Calu3 (cell line): ENCODE results near the gene TRPM1. TPM values are rescaled to one million over a fixed set of nuclear protein-coding genes. Genes with fewer than 3 reads are reported as not detected.

Experiments used
- BruUV-seq: library from RNA; stranded (reverse); fragments of 400-500 nt; replicated peaks from 2 replicates; lab custom pipeline; 2021; lab: Mats Ljungman, UMichigan
- CTCF ChIA-PET: fragments of 300-600 bp; sonication (Branson Sonifier 250); formaldehyde crosslinking; loops from one replicate; lab custom pipeline; 2022; ENCODE audit warnings: antibody characterized with exemption; lab: Charles Lee
- DNase-seq: peaks from one replicate; pipeline ENCODE4 v3.0.0; 2022
- H3K27ac Mint-ChIP-seq: one replicate; pipeline ENCODE4 v1.8.0; 2022; ENCODE audit warnings: mixed read lengths; ENCODE audit not compliant: unreplicated experiment
- H3K27me3 Mint-ChIP-seq: one replicate; pipeline ENCODE4 v1.8.0; 2022; ENCODE audit warnings: mixed read lengths; ENCODE audit not compliant: unreplicated experiment
- H3K36me3 Mint-ChIP-seq: one replicate; pipeline ENCODE4 v1.8.0; 2022; ENCODE audit warnings: mild to moderate bottlenecking, moderate library complexity, mixed read lengths; ENCODE audit not compliant: insufficient read depth, unreplicated experiment
- H3K4me1 Mint-ChIP-seq: one replicate; pipeline ENCODE4 v1.8.0; 2022; ENCODE audit warnings: mild to moderate bottlenecking, low read depth, mixed read lengths; ENCODE audit not compliant: unreplicated experiment
- H3K4me3 Mint-ChIP-seq: one replicate; pipeline ENCODE4 v1.8.0; 2022; ENCODE audit warnings: mild to moderate bottlenecking, low read depth, moderate library complexity, mixed read lengths; ENCODE audit not compliant: unreplicated experiment
- H3K9me3 Mint-ChIP-seq: one replicate; pipeline ENCODE4 v1.8.0; 2022; ENCODE audit warnings: low read depth, mixed read lengths; ENCODE audit not compliant: unreplicated experiment
- CTCF ChIP-seq: fragments of 200-600 bp; IDR thresholded peaks from one replicate; pipeline ENCODE4 v1.8.0; 2022; ENCODE audit warnings: antibody characterized with exemption; ENCODE audit not compliant: unreplicated experiment
- intact Hi-C: fragments of 100-400 bp; cut with micrococcal nuclease; formaldehyde crosslinking; loops from one replicate; pipeline ENCODE4 v1.10.0; 2022; ENCODE audit not compliant: unreplicated experiment
- total RNA-seq: library from RNA; stranded (reverse); gene quantifications from 2 replicates; pipeline ENCODE4 v1.2.3, GENCODE V29; 2022

TRPM1 gene
- total RNA-seq, 1 experiment from 2014 or later, result not detected

- TF ChIP-seq CTCF, result no peak
- BruUV-seq, result no TSS peak
- H3K36me3 Mint-ChIP-seq, result no peaks in the 10 kb centered on the region
- no peaks in the 10 kb centered on the region for H3K9me3 Mint-ChIP-seq
- intact Hi-C loops, result no loop called here
- CTCF ChIA-PET, result no interaction called here
- DNase-seq, result no peak
- no peaks in the 10 kb centered on the region for H3K27me3 Mint-ChIP-seq
- H3K4me1 Mint-ChIP-seq, result no peaks in the 10 kb centered on the region
- no peak overlapping the region for H3K4me3 Mint-ChIP-seq
- no peak overlapping the region for H3K27ac Mint-ChIP-seq
These were observed 32.4 kb upstream of the TRPM1 start for GRCh38 chr15:31133890-31134289.

GRCh38 chr15:31131853-31132375 lies 30.4 kb upstream of the TRPM1 start:
- no TSS peak for BruUV-seq
- Mint-ChIP-seq H3K4me1 (no peaks in the 10 kb centered on the region), H3K27me3 (no peaks in the 10 kb centered on the region), H3K9me3 (no peaks in the 10 kb centered on the region), H3K27ac (no peak overlapping the region), H3K36me3 (no peaks in the 10 kb centered on the region), H3K4me3 (no peak overlapping the region)
- DNase-seq, result no peak
- intact Hi-C loops, result no loop called here
- CTCF ChIA-PET, result no interaction called here
- no peak for TF ChIP-seq CTCF

GRCh38 chr15:31130576-31131237 lies 29.2 kb upstream of the TRPM1 start:
- no peaks in the 10 kb centered on the region for H3K36me3 Mint-ChIP-seq
- intact Hi-C loops, result no loop called here
- no TSS peak for BruUV-seq
- H3K4me3 Mint-ChIP-seq, result no peak overlapping the region
- H3K4me1 Mint-ChIP-seq, result no peaks in the 10 kb centered on the region
- H3K9me3 Mint-ChIP-seq, result no peaks in the 10 kb centered on the region
- TF ChIP-seq CTCF, result no peak
- no peak overlapping the region for H3K27ac Mint-ChIP-seq
- no peak for DNase-seq
- no peaks in the 10 kb centered on the region for H3K27me3 Mint-ChIP-seq
- CTCF ChIA-PET, result no interaction called here

- TF ChIP-seq CTCF, result no peak
- Mint-ChIP-seq H3K4me3 (no peak overlapping the region), H3K4me1 (no peaks in the 10 kb centered on the region), H3K9me3 (no peaks in the 10 kb centered on the region), H3K36me3 (no peaks in the 10 kb centered on the region), H3K27ac (no peak overlapping the region), H3K27me3 (no peaks in the 10 kb centered on the region)
- intact Hi-C loops, result no loop called here
- CTCF ChIA-PET, result interaction anchor here (0.5 to 1.3 kb wide), 3 partner anchors 37 to 236 kb away, joined by 3 to 9 read pairs (median 3); no protein-coding TSS in a partner anchor
- BruUV-seq, result no TSS peak
- DNase-seq, result no peak
These were observed 28.3 kb upstream of the TRPM1 start for GRCh38 chr15:31129769-31130303.
